ENCODE measurements around the gene CORO2B.

DNA sequence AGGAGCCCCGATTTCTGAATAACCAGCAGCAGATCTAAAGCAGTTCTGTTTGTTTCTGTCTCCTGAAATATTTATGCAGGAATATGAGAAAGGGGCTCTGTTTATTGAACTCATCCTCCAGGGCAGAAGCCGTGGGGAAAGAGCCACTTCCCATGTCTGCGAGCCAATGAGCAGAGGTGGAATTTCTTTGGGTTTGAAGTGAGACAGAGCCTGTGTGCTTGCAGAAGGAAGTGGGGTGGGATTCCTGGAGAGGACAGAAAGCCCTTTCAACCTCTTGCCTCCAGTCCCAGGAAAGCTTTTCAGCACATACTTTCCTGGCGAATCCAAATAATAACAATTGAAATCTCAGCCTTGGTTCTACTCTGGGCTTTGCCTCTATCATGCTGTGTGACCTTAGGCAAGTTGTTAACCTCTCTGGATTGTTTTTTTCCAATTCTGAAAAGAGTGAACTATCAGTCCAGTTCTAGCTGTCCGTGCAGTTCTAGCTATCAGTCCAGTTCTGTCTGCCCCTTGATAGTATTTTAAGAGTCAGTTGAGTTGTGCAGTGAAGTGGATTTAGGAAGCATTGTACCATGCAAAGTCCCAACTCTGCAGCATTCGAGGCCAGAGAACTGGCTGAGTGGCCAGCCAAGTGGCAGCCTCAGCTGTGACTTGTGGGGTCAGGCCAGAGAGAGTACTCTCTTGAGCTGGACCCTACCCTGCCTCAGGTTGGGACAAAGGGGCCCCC, 15.9 kb downstream of the CORO2B start:
- TF ChIP-seq EZH2 (IDR thresholded peaks at IDR 0.05; ENCODE audit: borderline replicate concordance, insufficient read depth, low read length, poor library complexity, severe bottlenecking) = no peak
- no peak for TF ChIP-seq EP300 (conservative IDR thresholded peaks at IDR 0.05; ENCODE audit: poor library complexity, severe bottlenecking)
- TF ChIP-seq RAD21 (conservative IDR thresholded peaks at IDR 0.05) = no peak
- TF ChIP-seq, protein P1, sequence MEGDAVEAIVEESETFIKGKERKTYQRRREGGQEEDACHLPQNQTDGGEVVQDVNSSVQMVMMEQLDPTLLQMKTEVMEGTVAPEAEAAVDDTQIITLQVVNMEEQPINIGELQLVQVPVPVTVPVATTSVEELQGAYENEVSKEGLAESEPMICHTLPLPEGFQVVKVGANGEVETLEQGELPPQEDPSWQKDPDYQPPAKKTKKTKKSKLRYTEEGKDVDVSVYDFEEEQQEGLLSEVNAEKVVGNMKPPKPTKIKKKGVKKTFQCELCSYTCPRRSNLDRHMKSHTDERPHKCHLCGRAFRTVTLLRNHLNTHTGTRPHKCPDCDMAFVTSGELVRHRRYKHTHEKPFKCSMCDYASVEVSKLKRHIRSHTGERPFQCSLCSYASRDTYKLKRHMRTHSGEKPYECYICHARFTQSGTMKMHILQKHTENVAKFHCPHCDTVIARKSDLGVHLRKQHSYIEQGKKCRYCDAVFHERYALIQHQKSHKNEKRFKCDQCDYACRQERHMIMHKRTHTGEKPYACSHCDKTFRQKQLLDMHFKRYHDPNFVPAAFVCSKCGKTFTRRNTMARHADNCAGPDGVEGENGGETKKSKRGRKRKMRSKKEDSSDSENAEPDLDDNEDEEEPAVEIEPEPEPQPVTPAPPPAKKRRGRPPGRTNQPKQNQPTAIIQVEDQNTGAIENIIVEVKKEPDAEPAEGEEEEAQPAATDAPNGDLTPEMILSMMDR (IDR thresholded peaks at IDR 0.05; ENCODE audit: poor library complexity, severe bottlenecking) = no peak

All from neural cell (in vitro differentiated cells).